NCI-H2227 (cell line): ENCODE data around the gene SYNJ1.
"Not testable (repeated sequence)": the region's sequence is repeated elsewhere in the genome, so short reads cannot be mapped to it uniquely, and the experiment has no call there.

Experiments
- DNase-seq: peaks from one replicate; lab custom pipeline; 2025; ENCODE audit not compliant: unreplicated experiment; lab: John Stamatoyannopoulos, UW

SYNJ1 gene

DNA sequence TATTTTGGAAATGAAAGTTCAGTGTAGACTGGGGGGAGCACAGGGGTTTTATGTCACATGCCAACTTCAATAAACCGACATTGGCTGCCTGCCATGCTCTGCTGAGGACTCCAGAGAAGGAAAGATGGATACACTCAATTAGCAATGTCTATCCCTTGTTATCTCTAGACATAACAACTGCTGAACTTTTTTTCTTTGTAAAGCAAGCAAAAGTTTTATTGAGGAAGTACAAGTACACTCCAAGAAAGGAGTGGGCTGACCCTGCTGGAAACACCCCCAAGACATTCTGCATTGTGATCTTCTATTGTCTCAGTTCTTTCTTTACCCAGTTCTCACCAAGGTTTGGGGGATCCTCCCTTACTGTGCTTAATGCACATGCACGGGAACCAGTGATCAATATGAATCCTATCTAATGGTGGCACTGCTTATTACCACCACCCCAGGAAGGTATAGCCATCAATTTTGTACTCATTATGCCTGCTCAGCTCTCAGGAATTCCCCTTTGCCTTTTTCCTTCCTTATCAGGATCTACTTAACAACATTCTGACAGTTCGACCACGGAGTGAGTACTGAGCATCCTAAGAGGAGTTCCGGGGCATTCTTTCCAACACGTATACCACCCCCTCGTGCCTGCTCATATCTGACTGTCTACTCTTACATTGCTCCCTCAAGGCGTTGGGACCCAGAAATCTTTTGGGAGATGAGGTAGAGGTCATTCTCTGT lies 28.7 kb downstream of the SYNJ1 start:
- no peak for DNase-seq

DNA sequence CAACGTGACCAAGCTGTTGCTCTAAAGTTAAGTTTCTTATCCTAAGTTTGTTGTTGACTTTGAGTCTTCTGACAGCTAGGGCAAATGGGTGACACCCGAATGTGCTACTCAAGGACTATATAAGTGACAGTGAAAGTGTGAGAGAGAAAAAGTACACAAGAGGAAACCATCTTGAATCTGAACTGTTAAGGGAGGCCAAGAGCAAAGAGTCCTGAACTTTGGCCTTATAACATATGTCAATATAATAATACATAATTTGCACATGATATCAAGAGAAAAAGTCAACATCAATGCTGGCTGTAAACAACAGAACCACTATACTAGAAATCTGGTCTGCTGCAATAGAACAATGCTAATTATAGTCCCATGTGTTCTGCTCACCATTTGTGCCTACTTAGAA lies 29.5 kb downstream of the SYNJ1 start:
- no peak for DNase-seq

- DNase-seq = not testable (repeated sequence)
These were observed 32.3 kb downstream of the SYNJ1 start for GRCh38 chr21:32695482-32695881.

- no peak for DNase-seq
These were observed 34.2 kb downstream of the SYNJ1 start for GRCh38 chr21:32693581-32693980.

- DNase-seq = no peak
These were observed 37.7 kb downstream of the SYNJ1 start for GRCh38 chr21:32690085-32690484.

GRCh38 chr21:32687643-32688345 lies 40.0 kb downstream of the SYNJ1 start:
- DNase-seq = no peak

DNA sequence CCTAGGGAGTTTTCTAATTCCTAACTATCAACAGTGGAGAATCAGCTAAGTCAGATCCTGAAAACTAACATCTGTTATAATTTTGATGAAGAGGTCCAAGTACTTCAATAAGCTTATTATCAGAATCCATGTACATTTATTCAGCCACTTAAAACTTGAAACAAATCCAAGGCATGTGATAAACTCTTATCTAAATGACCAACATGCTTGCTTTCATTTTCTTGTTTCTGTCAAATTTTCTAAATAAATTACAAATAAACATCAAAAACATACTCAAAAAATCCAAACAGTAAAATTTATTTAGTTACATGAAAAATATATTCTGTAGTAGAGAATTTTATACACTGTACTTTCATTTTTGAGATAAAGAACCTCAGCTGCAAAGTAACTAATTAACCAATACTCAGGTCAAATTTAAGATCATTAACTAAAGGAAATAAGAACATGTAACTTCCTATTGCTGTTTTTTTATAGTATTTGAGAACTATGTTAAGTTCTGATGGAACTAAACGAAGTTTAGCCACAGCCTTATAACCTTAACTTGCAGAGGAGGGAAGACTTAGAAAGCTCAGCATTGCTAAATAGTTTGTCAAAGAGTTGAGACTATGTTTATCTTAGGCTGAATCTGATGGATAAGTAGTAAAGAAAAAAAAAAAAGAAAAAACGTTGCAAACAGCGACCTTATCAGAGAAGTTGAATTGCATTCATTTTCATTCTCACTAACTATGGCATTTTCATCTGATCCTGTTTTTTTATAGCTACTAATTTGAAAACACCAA lies 44.9 kb downstream of the SYNJ1 start:
- DNase-seq = no peak

GRCh38 chr21:32674731-32675130 lies 53.1 kb downstream of the SYNJ1 start:
- DNase-seq = no peak

- DNase-seq = no peak
These were observed 53.8 kb downstream of the SYNJ1 start for GRCh38 chr21:32674038-32674437.

- no peak for DNase-seq
These were observed 61.6 kb downstream of the SYNJ1 start for GRCh38 chr21:32666258-32666657.

- DNase-seq = not testable (repeated sequence)
These were observed 63.7 kb downstream of the SYNJ1 start for GRCh38 chr21:32664095-32664494.

GRCh38 chr21:32661981-32662380 lies 65.8 kb downstream of the SYNJ1 start:
- not testable (repeated sequence) for DNase-seq

GRCh38 chr21:32661026-32661782 lies 66.6 kb downstream of the SYNJ1 start:
- DNase-seq = not testable (repeated sequence)

GRCh38 chr21:32658524-32658923 lies 69.3 kb downstream of the SYNJ1 start:
- DNase-seq = no peak

- DNase-seq = no peak
These were observed 74.4 kb downstream of the SYNJ1 start for GRCh38 chr21:32653326-32653901.

- DNase-seq = no peak
These were observed 79.6 kb downstream of the SYNJ1 start for GRCh38 chr21:32648165-32648564.

DNA sequence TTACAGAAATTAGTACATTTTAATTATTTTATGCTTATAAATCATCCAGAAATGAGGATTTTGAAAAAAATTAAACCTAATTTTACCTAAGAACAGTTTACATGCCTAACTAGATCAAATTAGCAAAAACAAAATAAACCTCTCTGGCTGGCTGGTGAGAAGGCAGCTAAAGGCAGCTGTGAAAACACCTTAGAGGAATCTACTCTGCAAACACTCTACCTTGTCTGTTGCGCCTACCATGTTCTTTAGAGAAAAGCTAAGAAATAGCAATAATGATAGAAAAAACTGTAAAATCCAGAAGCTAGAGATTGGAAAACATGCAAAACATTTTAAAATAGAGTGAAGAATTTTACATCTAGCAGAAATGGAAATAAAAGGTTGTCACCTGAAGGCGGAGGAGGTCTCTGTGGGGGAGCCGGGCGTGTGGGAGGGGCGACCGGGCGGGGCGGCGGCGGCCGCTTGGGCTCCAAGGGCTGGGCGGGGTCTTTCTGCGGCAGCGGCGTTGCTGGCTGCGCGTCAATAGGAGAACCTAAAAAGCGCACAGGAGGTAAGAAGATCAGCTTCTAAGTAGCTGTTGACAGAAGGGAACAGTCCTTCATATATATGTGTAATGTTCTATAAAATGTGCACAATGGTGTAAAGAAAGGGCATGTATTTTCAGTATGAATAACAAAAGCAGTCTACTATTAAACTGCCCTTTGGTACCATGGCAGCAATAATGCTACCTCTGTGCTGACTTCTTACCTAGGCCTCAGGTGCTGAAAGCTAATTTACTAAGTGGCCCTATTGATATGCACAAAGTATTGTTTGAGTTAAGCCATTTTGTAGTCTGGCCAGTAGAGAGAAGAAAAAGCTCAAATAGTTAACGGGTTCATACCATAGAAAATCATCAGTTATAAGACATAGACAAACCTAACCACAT lies 82.3 kb downstream of the SYNJ1 start:
- peak; percentile 52 for DNase-seq

- DNase-seq = no peak
These were observed 85.8 kb downstream of the SYNJ1 start for GRCh38 chr21:32641710-32642698.
